NB4 (cell line): ENCODE results near the gene RBM38.

ENCODE experiments used
- CTCF ChIP-seq: IDR thresholded peaks from one replicate; pipeline ENCODE4 v1.5.1; 2012; ENCODE audit warnings: low read depth, low read length
- MAX ChIP-seq: IDR thresholded peaks from 2 replicates; pipeline ENCODE4 v1.6.1; 2011; ENCODE audit warnings: low read depth, low read length

GRCh38 chr20:57387945-57388371 lies 3.2 kb upstream of the RBM38 start:
- TF ChIP-seq MAX: no peak
- no peak for TF ChIP-seq CTCF
